ENCODE data around the gene ST6GALNAC3. TPM values are rescaled to one million over a fixed set of nuclear protein-coding genes. Genes with fewer than 3 reads are reported as not detected.

Gene ST6GALNAC3
- total RNA-seq, 1 donor from 2014 or later = 4.7 TPM

GRCh38 chr1:76209238-76209637, 134.7 kb downstream of the ST6GALNAC3 start:
- Mint-ChIP-seq H3K27me3 (ENCODE audit: low read depth) (no peaks in the 10 kb centered on the region), H3K36me3 (ENCODE audit: low read depth) (no peaks in the 10 kb centered on the region), H3K27ac (ENCODE audit: unreplicated experiment) (no peak overlapping the region), H3K9me3 (ENCODE audit: low read depth) (no peaks in the 10 kb centered on the region), H3K4me1 (ENCODE audit: low read depth) (peaks cover 4% of the 10 kb centered on the region), H3K4me3 (ENCODE audit: unreplicated experiment) (no peak overlapping the region)
- no peak for DNase-seq (ENCODE audit: low spot score)
- TF ChIP-seq CTCF (IDR thresholded peaks at IDR 0.05) = no peak

GRCh38 chr1:76209648-76210047, 135.1 kb downstream of the ST6GALNAC3 start:
- no peak for DNase-seq (ENCODE audit: low spot score)
- peaks cover 4% of the 10 kb centered on the region for H3K4me1 Mint-ChIP-seq (ENCODE audit: low read depth)
- no peaks in the 10 kb centered on the region for H3K9me3 Mint-ChIP-seq (ENCODE audit: low read depth)
- no peaks in the 10 kb centered on the region for H3K36me3 Mint-ChIP-seq (ENCODE audit: low read depth)
- H3K27me3 Mint-ChIP-seq (ENCODE audit: low read depth) = no peaks in the 10 kb centered on the region
- no peak overlapping the region for H3K27ac Mint-ChIP-seq (ENCODE audit: unreplicated experiment)
- TF ChIP-seq CTCF (IDR thresholded peaks at IDR 0.05) = no peak
- H3K4me3 Mint-ChIP-seq (ENCODE audit: unreplicated experiment) = no peak overlapping the region

- Mint-ChIP-seq H3K4me1 (ENCODE audit: low read depth) (peaks cover 4% of the 10 kb centered on the region), H3K9me3 (ENCODE audit: low read depth) (no peaks in the 10 kb centered on the region), H3K4me3 (ENCODE audit: unreplicated experiment) (no peak overlapping the region), H3K27me3 (ENCODE audit: low read depth) (no peaks in the 10 kb centered on the region), H3K36me3 (ENCODE audit: low read depth) (no peaks in the 10 kb centered on the region), H3K27ac (ENCODE audit: unreplicated experiment) (no peak overlapping the region)
- no peak for TF ChIP-seq CTCF (IDR thresholded peaks at IDR 0.05)
- DNase-seq (ENCODE audit: low spot score) = no peak
Measured at GRCh38 chr1:76210160-76210559, 135.6 kb downstream of the ST6GALNAC3 start.

- no peak overlapping the region for H3K27ac Mint-ChIP-seq (ENCODE audit: unreplicated experiment)
Measured at GRCh38 chr1:76218888-76219287, 144.3 kb downstream of the ST6GALNAC3 start.

GRCh38 chr1:76219366-76219818, 144.8 kb downstream of the ST6GALNAC3 start:
- DNase-seq (ENCODE audit: low spot score) = no peak
- no peaks in the 10 kb centered on the region for H3K36me3 Mint-ChIP-seq (ENCODE audit: low read depth)
- H3K9me3 Mint-ChIP-seq (ENCODE audit: low read depth) = no peaks in the 10 kb centered on the region
- no peak overlapping the region for H3K27ac Mint-ChIP-seq (ENCODE audit: unreplicated experiment)
- no peak for TF ChIP-seq CTCF (IDR thresholded peaks at IDR 0.05)
- no peaks in the 10 kb centered on the region for H3K27me3 Mint-ChIP-seq (ENCODE audit: low read depth)
- H3K4me3 Mint-ChIP-seq (ENCODE audit: unreplicated experiment) = no peak overlapping the region
- no peaks in the 10 kb centered on the region for H3K4me1 Mint-ChIP-seq (ENCODE audit: low read depth)

More at GRCh38 chr1:76218888-76219287, 144.3 kb downstream of the ST6GALNAC3 start:
- H3K4me3 Mint-ChIP-seq (ENCODE audit: unreplicated experiment) = no peak overlapping the region
- DNase-seq (ENCODE audit: low spot score) = no peak
- H3K36me3 Mint-ChIP-seq (ENCODE audit: low read depth) = no peaks in the 10 kb centered on the region
- H3K4me1 Mint-ChIP-seq (ENCODE audit: low read depth) = no peaks in the 10 kb centered on the region
- H3K27me3 Mint-ChIP-seq (ENCODE audit: low read depth) = no peaks in the 10 kb centered on the region
- no peak for TF ChIP-seq CTCF (IDR thresholded peaks at IDR 0.05)
- H3K9me3 Mint-ChIP-seq (ENCODE audit: low read depth) = no peaks in the 10 kb centered on the region
